Peyer's patch (tissue), 4 donors: ENCODE data around the gene MAPK4. TPM values are rescaled to one million over a fixed set of nuclear protein-coding genes. Genes with fewer than 3 reads are reported as not detected.

ENCODE experiments used
- DNase-seq, 3 donors: peaks; one replicate each; pipeline ENCODE4 v3.0.0-alpha.2; 2017 to 2019
- H3K27ac ChIP-seq, 4 donors: fragments of 200-600 bp; sonication (generic); one replicate each; pipeline ENCODE4 v1.5.1; 2016 to 2019
- H3K27me3 ChIP-seq, 2 donors: fragments of 200-600 bp; sonication (generic); one replicate each; pipeline ENCODE4 v1.5.1; 2019
- H3K36me3 ChIP-seq, 3 donors: fragments of 200-600 bp; sonication (generic); one replicate each; pipeline ENCODE4 v1.5.1; 2016 to 2019
- H3K4me1 ChIP-seq, 4 donors: fragments of 200-600 bp; sonication (generic); one replicate each; pipeline ENCODE4 v1.5.1; 2016 to 2019
- H3K4me3 ChIP-seq, 4 donors: fragments of 200-600 bp; sonication (generic); 1 replicate in 3 of 4; 2 replicates in 1 of 4; pipeline ENCODE4 v1.5.1; 2016 to 2019; ENCODE audit warnings: mild to moderate bottlenecking in 1 of 4
- H3K9me3 ChIP-seq, 4 donors: fragments of 200-600 bp; sonication (generic); one replicate each; pipeline ENCODE4 v1.5.1; 2016 to 2019; ENCODE audit warnings: mild to moderate bottlenecking in 1 of 4
- POLR2A ChIP-seq, 2 donors: fragments of 450-650 bp; IDR thresholded peaks; one replicate each; pipeline ENCODE4 v1.5.1; 2017; ENCODE audit warnings: antibody characterized with exemption in 2 of 2, mild to moderate bottlenecking in 2 of 2, moderate library complexity in 2 of 2
- total RNA-seq, 4 donors: library from RNA; depleted of rRNA; stranded (reverse); fragments of >200 nt; gene quantifications; one replicate each; pipeline ENCODE4 v1.1.0, GENCODE V29; 2016
- TF ChIP-seq, protein P1 (sequence below), 6 experiments: fragments of 450-650 bp in 4 of 6; fragments of 200-600 bp in 2 of 6; sonication (generic) in 1 of 6; IDR thresholded peaks; one replicate each; pipeline ENCODE4 v1.5.1; 2017 to 2019; ENCODE audit warnings: antibody characterized with exemption in 6 of 6, mild to moderate bottlenecking in 3 of 6, moderate library complexity in 1 of 6

The MAPK4 gene
- total RNA-seq, 4 donors from 2014 or later = 0.54 to 2.0 (median 0.83) TPM; not detected in 1

DNA sequence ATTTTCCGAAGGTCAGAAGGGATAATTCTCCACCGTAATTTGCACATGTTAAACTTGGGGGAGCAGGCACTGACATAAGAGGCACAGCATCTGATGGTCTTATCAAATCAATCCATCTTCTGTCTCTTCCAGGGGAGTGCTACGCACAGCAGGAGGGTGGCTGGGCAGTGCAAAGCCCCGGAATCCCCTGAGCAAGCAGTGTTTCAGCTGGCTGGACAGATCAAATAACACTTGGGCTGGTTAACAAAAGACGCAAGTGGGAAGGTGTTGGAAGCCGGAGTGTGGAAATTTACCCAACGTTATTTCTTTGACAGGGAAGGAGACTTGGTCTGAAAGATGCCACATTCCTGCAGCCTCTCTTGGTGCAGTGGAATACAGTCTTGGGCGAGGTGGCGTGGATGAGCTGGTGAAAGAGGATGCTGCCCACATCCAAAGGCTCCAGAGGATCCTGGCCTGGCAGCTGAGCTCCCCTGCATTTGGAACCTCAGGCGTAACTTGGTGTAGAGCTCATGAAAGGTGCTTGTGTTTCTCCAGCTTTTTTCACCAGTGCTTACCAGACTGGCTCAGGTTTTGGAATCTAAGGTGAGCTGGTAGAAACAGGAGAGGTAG lies 103.0 kb downstream of the MAPK4 start:
- Histone ChIP-seq H3K27me3 (no peaks in the 10 kb centered on the region), H3K4me3 (no peak overlapping the region), H3K9me3 (no peaks in the 10 kb centered on the region), H3K27ac (no peak overlapping the region), H3K4me1 (no peaks in the 10 kb centered on the region), H3K36me3 (no peaks in the 10 kb centered on the region)
- TF ChIP-seq POLR2A (IDR thresholded peaks at IDR 0.05) = no peak
- TF ChIP-seq, protein P1, sequence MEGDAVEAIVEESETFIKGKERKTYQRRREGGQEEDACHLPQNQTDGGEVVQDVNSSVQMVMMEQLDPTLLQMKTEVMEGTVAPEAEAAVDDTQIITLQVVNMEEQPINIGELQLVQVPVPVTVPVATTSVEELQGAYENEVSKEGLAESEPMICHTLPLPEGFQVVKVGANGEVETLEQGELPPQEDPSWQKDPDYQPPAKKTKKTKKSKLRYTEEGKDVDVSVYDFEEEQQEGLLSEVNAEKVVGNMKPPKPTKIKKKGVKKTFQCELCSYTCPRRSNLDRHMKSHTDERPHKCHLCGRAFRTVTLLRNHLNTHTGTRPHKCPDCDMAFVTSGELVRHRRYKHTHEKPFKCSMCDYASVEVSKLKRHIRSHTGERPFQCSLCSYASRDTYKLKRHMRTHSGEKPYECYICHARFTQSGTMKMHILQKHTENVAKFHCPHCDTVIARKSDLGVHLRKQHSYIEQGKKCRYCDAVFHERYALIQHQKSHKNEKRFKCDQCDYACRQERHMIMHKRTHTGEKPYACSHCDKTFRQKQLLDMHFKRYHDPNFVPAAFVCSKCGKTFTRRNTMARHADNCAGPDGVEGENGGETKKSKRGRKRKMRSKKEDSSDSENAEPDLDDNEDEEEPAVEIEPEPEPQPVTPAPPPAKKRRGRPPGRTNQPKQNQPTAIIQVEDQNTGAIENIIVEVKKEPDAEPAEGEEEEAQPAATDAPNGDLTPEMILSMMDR (IDR thresholded peaks at IDR 0.05) = no peak
- DNase-seq = peak in 1 of 3 donors; percentile 7

DNA sequence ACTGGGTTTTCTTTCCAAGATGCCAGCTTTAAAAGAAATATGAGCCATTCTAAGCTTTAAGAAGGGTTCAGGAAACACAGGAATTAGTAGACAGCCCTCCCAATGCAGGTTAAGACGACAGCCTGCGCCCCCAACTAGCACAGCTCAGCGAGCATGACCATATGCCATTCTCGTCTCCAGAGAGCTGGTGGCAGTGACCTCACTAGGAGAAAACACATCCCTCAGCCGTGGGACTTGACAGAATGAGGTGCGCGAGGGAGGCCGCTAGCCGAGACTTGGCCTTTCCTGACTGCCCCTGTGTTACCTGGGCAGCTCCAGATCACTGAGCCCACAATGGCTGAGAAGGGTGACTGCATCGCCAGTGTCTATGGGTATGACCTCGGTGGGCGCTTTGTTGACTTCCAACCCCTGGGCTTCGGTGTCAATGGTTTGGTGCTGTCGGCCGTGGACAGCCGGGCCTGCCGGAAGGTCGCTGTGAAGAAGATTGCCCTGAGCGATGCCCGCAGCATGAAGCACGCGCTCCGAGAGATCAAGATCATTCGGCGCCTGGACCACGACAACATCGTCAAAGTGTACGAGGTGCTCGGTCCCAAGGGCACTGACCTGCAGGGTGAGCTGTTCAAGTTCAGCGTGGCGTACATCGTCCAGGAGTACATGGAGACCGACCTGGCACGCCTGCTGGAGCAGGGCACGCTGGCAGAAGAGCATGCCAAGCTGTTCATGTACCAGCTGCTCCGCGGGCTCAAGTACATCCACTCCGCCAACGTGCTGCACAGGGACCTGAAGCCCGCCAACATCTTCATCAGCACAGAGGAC lies 103.9 kb downstream of the MAPK4 start:
- TF ChIP-seq, protein P1 (IDR thresholded peaks at IDR 0.05) = no peak
- TF ChIP-seq POLR2A (IDR thresholded peaks at IDR 0.05) = no peak

DNA sequence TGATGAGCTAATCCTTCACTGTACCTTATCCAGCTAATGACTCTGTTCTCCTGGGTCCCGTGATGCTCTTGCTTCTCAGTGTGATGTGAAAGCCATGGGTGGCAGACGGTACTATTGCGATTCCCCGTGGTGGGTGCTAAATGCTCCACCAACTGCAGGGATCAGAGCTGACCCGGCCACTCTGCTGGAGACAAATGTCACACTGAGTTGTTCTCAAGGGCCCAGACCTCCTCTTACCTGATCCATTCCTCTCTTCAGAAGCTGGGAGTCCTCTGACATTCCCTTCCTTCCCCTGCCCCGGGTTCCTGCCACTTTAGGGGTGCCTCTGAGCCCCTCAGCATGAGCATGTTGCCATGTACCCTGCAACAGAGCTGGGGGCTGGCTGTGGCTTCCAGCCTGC lies 105.1 kb downstream of the MAPK4 start:
- Histone ChIP-seq H3K27ac (no peak overlapping the region), H3K4me1 (no peaks in the 10 kb centered on the region), H3K36me3 (no peaks in the 10 kb centered on the region), H3K27me3 (no peaks in the 10 kb centered on the region), H3K4me3 (no peak overlapping the region), H3K9me3 (no peaks in the 10 kb centered on the region)
- DNase-seq = no peak
- TF ChIP-seq, protein P1 (IDR thresholded peaks at IDR 0.05) = no peak
- no peak for TF ChIP-seq POLR2A (IDR thresholded peaks at IDR 0.05)

More for the DNA sequence above, 103.9 kb downstream of the MAPK4 start:
- no peak for DNase-seq
- H3K27ac ChIP-seq = no peak overlapping the region
- H3K27me3 ChIP-seq = no peaks in the 10 kb centered on the region
- H3K9me3 ChIP-seq = no peaks in the 10 kb centered on the region
- H3K4me1 ChIP-seq = no peaks in the 10 kb centered on the region
- H3K4me3 ChIP-seq = no peak overlapping the region
- H3K36me3 ChIP-seq = no peaks in the 10 kb centered on the region

DNA sequence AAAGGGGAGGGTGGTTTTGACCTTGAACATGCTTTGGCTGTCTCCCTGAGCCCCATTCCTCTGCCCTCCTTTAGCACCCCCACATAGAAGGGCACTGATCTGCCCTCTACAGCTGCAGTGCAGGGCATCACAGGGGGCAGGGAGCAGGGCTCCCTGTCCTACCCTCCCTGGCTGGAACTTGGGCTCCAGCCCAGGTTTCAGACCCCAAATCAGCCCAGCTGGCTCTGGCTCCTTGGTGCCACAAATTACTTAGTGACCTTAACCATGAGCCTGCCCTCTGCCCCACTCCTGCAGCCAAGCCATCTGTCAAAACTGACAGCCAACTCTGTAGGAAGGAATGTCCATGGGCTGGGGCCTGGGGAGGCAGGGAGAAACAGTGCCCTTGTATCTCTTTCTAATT lies 105.6 kb downstream of the MAPK4 start:
- TF ChIP-seq POLR2A (IDR thresholded peaks at IDR 0.05) = no peak
- TF ChIP-seq, protein P1 (IDR thresholded peaks at IDR 0.05) = no peak
- Histone ChIP-seq H3K36me3 (no peaks in the 10 kb centered on the region), H3K4me1 (no peaks in the 10 kb centered on the region), H3K9me3 (no peaks in the 10 kb centered on the region), H3K4me3 (no peak overlapping the region), H3K27ac (no peak overlapping the region), H3K27me3 (no peaks in the 10 kb centered on the region)
- DNase-seq = peak in 1 of 3 donors; percentile 13

DNA sequence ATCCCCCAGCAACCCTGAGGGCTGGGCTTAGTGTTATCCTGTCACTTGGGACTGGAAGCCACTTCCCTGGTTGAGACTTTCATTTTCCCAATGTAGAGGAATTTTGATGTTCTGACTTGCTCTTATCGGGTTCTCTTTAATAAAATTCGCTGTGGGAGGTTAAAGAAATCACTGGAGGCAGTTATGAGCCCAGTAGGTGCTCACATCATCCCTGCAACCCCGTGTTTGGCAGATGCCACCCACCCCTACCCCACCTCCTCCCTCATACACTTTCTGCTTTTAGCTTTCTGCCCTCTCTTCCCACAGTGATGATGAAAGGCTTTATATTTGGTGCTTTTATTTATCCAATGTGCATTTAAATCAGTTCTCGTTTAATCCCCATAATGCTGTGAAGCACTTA lies 106.6 kb downstream of the MAPK4 start:
- no peaks in the 10 kb centered on the region for H3K27me3 ChIP-seq
- no peak overlapping the region for H3K4me3 ChIP-seq
- no peak for DNase-seq
- H3K9me3 ChIP-seq = no peaks in the 10 kb centered on the region
- H3K4me1 ChIP-seq = no peaks in the 10 kb centered on the region
- TF ChIP-seq, protein P1 (IDR thresholded peaks at IDR 0.05) = no peak
- TF ChIP-seq POLR2A (IDR thresholded peaks at IDR 0.05) = no peak
- no peak overlapping the region for H3K27ac ChIP-seq
- H3K36me3 ChIP-seq = no peaks in the 10 kb centered on the region
